ENCODE results near the gene KIF26A.

GRCh38 chr14:104218361-104219180 is 80.2 kb downstream of the KIF26A start:
- TF ChIP-seq CTCF (IDR thresholded peaks at IDR 0.05; ENCODE audit: low read length), result no peak
- TF ChIP-seq EZH2 (IDR thresholded peaks at IDR 0.05; ENCODE audit: borderline replicate concordance, low read length), result no peak

Data from OCI-LY1 (cell line).